OCI-LY1 (cell line): Measurements from ENCODE around the gene UNC80.
"Not testable (repeated sequence)": the region's sequence is repeated elsewhere in the genome, so short reads cannot be mapped to it uniquely, and the experiment has no call there.

Source experiments
- H2AFZ ChIP-seq: fragments of 200-600 bp; sonication (generic), shearing (Covaris generic); 2 replicates; pipeline ENCODE4 v1.6.0; 2014; ENCODE audit warnings: antibody characterized with exemption, mild to moderate bottlenecking, low read length
- H3F3A ChIP-seq: fragments of 200-600 bp; sonication (generic), shearing (Covaris generic); 2 replicates; pipeline ENCODE4 v1.6.0; 2014; ENCODE audit warnings: mild to moderate bottlenecking, antibody characterized with exemption, low read length, moderate library complexity; ENCODE audit not compliant: insufficient read depth
- H3K27ac ChIP-seq: fragments of 200-600 bp; sonication (generic); 2 replicates; pipeline ENCODE4 v1.5.1; 2014; ENCODE audit warnings: low read length, mixed run types, mild to moderate bottlenecking, low read depth; ENCODE audit not compliant: poor library complexity, severe bottlenecking
- H3K27me3 ChIP-seq: fragments of 200-600 bp; sonication (generic); 2 replicates; pipeline ENCODE4 v1.6.0; 2014; ENCODE audit warnings: antibody characterized with exemption, mild to moderate bottlenecking, low read length, moderate library complexity; ENCODE audit not compliant: insufficient read depth
- H3K36me3 ChIP-seq: fragments of 200-600 bp; sonication (generic); 2 replicates; pipeline ENCODE4 v1.6.1; 2014; ENCODE audit warnings: mild to moderate bottlenecking, antibody characterized with exemption, low read length, moderate library complexity, mixed read lengths; ENCODE audit not compliant: insufficient read depth
- H3K4me1 ChIP-seq: fragments of 200-600 bp; sonication (generic); 2 replicates; pipeline ENCODE4 v1.5.1; 2014; ENCODE audit warnings: mild to moderate bottlenecking, low read length, moderate library complexity; ENCODE audit not compliant: insufficient read depth, severe bottlenecking
- H3K4me2 ChIP-seq: fragments of 200-600 bp; sonication (generic), shearing (Covaris generic); 2 replicates; pipeline ENCODE4 v1.6.1; 2014; ENCODE audit warnings: low read length
- H3K4me3 ChIP-seq: fragments of 200-600 bp; sonication (generic); 2 replicates; pipeline ENCODE4 v1.5.1; 2014; ENCODE audit warnings: low read length, low read depth, mild to moderate bottlenecking, mixed read lengths; ENCODE audit not compliant: poor library complexity, severe bottlenecking
- H3K79me2 ChIP-seq: fragments of 200-600 bp; shearing (Covaris generic); 2 replicates; pipeline ENCODE4 v1.6.1; 2016; ENCODE audit warnings: mixed run types, low read length, mixed read lengths; ENCODE audit not compliant: insufficient read depth
- H3K9ac ChIP-seq: fragments of 200-600 bp; sonication (generic), shearing (Covaris generic); 2 replicates; pipeline ENCODE4 v1.6.1; 2014; ENCODE audit warnings: mild to moderate bottlenecking, low read length, mixed read lengths
- H3K9me2 ChIP-seq: fragments of 200-600 bp; sonication (generic), shearing (Covaris generic); 2 replicates; pipeline ENCODE4 v1.6.1; 2014; ENCODE audit warnings: low read depth, mild to moderate bottlenecking, low read length, mixed read lengths
- H3K9me3 ChIP-seq: fragments of 200-600 bp; shearing (Covaris generic); 2 replicates; pipeline ENCODE4 v1.6.1; 2014; ENCODE audit warnings: low read length, mixed read lengths
- H4K20me1 ChIP-seq: fragments of 200-600 bp; sonication (generic), shearing (Covaris generic); 2 replicates; pipeline ENCODE4 v1.6.0; 2016; ENCODE audit warnings: mild to moderate bottlenecking, low read length; ENCODE audit not compliant: insufficient read depth
- CTCF ChIP-seq: fragments of 200-600 bp; sonication (generic), shearing (Covaris generic); IDR thresholded peaks from 2 replicates; pipeline ENCODE4 v1.5.1; 2017; ENCODE audit warnings: mild to moderate bottlenecking, antibody characterized with exemption, low read length, moderate library complexity, mixed read lengths
- EZH2 ChIP-seq: fragments of 200-600 bp; sonication (generic), shearing (Covaris generic); IDR thresholded peaks from 2 replicates; pipeline ENCODE4 v1.8.0; 2017; ENCODE audit warnings: borderline replicate concordance, mixed run types, mild to moderate bottlenecking, antibody characterized with exemption, low read length, moderate library complexity, mixed read lengths

Gene UNC80

GRCh38 chr2:209791151-209791550, 19.5 kb downstream of the UNC80 start:
- Histone ChIP-seq H3K27ac (no peak overlapping the region), H3K9me3 (no peaks in the 10 kb centered on the region), H3K9me2 (no peaks in the 10 kb centered on the region), H3K4me1 (no peaks in the 10 kb centered on the region), H4K20me1 (no peaks in the 10 kb centered on the region), H3F3A (no peaks in the 10 kb centered on the region), H3K79me2 (no peaks in the 10 kb centered on the region), H3K4me2 (no peak overlapping the region), H3K27me3 (no peaks in the 10 kb centered on the region), H3K9ac (no peak overlapping the region), H2AFZ (no peak overlapping the region), H3K36me3 (no peaks in the 10 kb centered on the region), H3K4me3 (no peak overlapping the region)
- TF ChIP-seq CTCF = no peak
- TF ChIP-seq EZH2 = no peak

- H3K36me3 ChIP-seq = not testable (repeated sequence)
Measured at GRCh38 chr2:209795425-209795824, 23.8 kb downstream of the UNC80 start.

GRCh38 chr2:209805351-209805750, 33.7 kb downstream of the UNC80 start:
- Histone ChIP-seq H3K79me2 (no peaks in the 10 kb centered on the region), H4K20me1 (no peaks in the 10 kb centered on the region), H3K9me3 (no peaks in the 10 kb centered on the region), H3F3A (no peaks in the 10 kb centered on the region), H2AFZ (no peak overlapping the region), H3K4me3 (no peak overlapping the region), H3K27ac (no peak overlapping the region), H3K4me1 (no peaks in the 10 kb centered on the region), H3K9me2 (no peaks in the 10 kb centered on the region), H3K9ac (no peak overlapping the region), H3K4me2 (no peak overlapping the region), H3K27me3 (no peaks in the 10 kb centered on the region), H3K36me3 (no peaks in the 10 kb centered on the region)
- TF ChIP-seq EZH2 (no peak), CTCF (no peak)

More at GRCh38 chr2:209795425-209795824, 23.8 kb downstream of the UNC80 start:
- not testable (repeated sequence) for H3K4me2 ChIP-seq, H3F3A ChIP-seq, H3K27ac ChIP-seq, H3K9me2 ChIP-seq, H3K4me1 ChIP-seq, H3K79me2 ChIP-seq, H4K20me1 ChIP-seq, H3K9me3 ChIP-seq, H2AFZ ChIP-seq, H3K4me3 ChIP-seq, H3K9ac ChIP-seq, H3K27me3 ChIP-seq

GRCh38 chr2:209806318-209806717, 34.7 kb downstream of the UNC80 start:
- Histone ChIP-seq H3K9ac (no peak overlapping the region), H3F3A (no peaks in the 10 kb centered on the region), H3K36me3 (no peaks in the 10 kb centered on the region), H3K4me3 (no peak overlapping the region), H3K4me1 (no peaks in the 10 kb centered on the region), H2AFZ (no peak overlapping the region), H3K79me2 (no peaks in the 10 kb centered on the region), H4K20me1 (no peaks in the 10 kb centered on the region), H3K27ac (no peak overlapping the region), H3K9me3 (no peaks in the 10 kb centered on the region), H3K27me3 (no peaks in the 10 kb centered on the region), H3K9me2 (no peaks in the 10 kb centered on the region), H3K4me2 (no peak overlapping the region)
- TF ChIP-seq CTCF (no peak), EZH2 (no peak)
